22Rv1 (cell line): ENCODE measurements around the gene TM9SF2.
"Not testable (repeated sequence)": the region's sequence is repeated elsewhere in the genome, so short reads cannot be mapped to it uniquely, and the experiment has no call there.

Source experiments
- CTCF ChIP-seq: fragments of 450-650 bp; IDR thresholded peaks from 2 replicates; pipeline ENCODE4 v1.5.1; 2017; ENCODE audit warnings: mild to moderate bottlenecking
- ZFX ChIP-seq: fragments of 450-650 bp; IDR thresholded peaks from 2 replicates; pipeline ENCODE4 v1.6.1; 2017; ENCODE audit warnings: antibody characterized with exemption, borderline replicate concordance

- TF ChIP-seq CTCF, ZFX: not testable (repeated sequence)
Measured at GRCh38 chr13:99460802-99461201, 40.5 kb upstream of the TM9SF2 start.
